PFSK-1 (cell line): ENCODE results near the gene LRCH1. TPM values are rescaled to one million over a fixed set of nuclear protein-coding genes. Genes with fewer than 3 reads are reported as not detected.
A peak's percentile ranks its signal among the peaks of the same experiment; 100 is the strongest.

Experiments
- FOXP2 ChIP-seq: optimal IDR thresholded peaks from 2 replicates; pipeline ENCODE3; 2011; ENCODE audit warnings: borderline replicate concordance, control low read depth, inconsistent platforms; ENCODE audit not compliant: insufficient read depth; ENCODE audit errors: extremely low read length, extremely low read depth
- POLR2AphosphoS5 ChIP-seq: IDR thresholded peaks from 2 replicates; pipeline ENCODE4 v1.6.1; 2012; ENCODE audit warnings: low read depth, mild to moderate bottlenecking, control low read depth, low read length, moderate library complexity
- SIN3A ChIP-seq: IDR thresholded peaks from 2 replicates; pipeline ENCODE4 v1.6.1; 2012; ENCODE audit warnings: mild to moderate bottlenecking, low read length, moderate library complexity, borderline replicate concordance; ENCODE audit not compliant: insufficient read depth
- TAF1 ChIP-seq: IDR thresholded peaks from 2 replicates; pipeline ENCODE4 v1.6.1; 2012; ENCODE audit warnings: low read length, control low read depth, borderline replicate concordance; ENCODE audit not compliant: insufficient read depth
- polyA plus RNA-seq: library from polyadenylated mRNA; unstranded; fragments of >200 nt; gene quantifications from one replicate; pipeline ENCODE4 v1.2.1, GENCODE V29; 2012; ENCODE audit warnings: low read depth, missing spikeins; ENCODE audit not compliant: insufficient read length
- TF ChIP-seq, protein P1 (sequence below), 2 experiments: IDR thresholded peaks; 2 replicates each; pipeline versions ENCODE4 v1.6.1 to v1.8.0; 2011 to 2012; ENCODE audit warnings: low read depth in 2 of 2, low read length in 2 of 2, control low read depth in 1 of 2, inconsistent platforms in 1 of 2, mild to moderate bottlenecking in 1 of 2, moderate library complexity in 1 of 2; ENCODE audit not compliant: insufficient read depth in 1 of 2

Gene LRCH1
- polyA plus RNA-seq, result 5.9 TPM

DNA sequence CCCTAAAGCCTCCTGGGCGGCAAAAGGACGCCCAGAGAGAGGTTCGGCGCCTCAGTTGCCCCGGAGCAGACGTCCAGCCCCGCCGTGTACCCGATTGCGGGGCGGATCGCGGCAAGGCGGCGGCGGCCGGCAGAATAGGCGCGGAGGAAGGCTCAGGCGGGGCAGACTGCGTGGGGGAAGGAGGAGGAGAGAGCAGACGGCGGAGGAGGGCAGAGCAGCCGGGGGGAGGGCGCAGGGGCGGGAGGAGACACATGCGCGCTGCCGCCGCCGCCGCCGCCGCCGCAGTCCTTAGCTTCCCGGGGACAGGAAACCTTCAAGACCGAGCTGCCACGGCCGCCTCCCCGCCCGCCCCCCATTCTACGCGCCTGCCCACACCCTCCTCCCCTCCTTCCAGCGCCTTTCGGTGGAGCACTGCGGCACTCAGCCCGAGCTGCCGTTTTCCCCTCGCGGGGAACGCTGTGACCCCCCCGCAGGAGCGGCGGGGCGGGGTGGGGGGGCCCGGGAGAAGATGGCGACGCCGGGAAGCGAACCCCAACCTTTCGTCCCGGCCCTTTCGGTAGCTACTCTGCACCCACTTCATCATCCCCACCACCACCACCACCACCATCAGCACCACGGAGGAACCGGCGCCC is at the start of gene LRCH1:
LRCH1 (plus strand) TSS at position 282 of the 632 bp plus-strand sequence; CDS start at position 509, 227 bp downstream.
- no peak for TF ChIP-seq TAF1
- peak; percentile 52; the same call in 1 of the 2 replicates for TF ChIP-seq POLR2AphosphoS5

GRCh38 chr13:46504036-46504435 is 48.9 kb upstream of the LRCH1 start:
- TF ChIP-seq FOXP2, result no peak
- TF ChIP-seq POLR2AphosphoS5, result no peak
- TF ChIP-seq TAF1, result no peak
- TF ChIP-seq, protein P1, sequence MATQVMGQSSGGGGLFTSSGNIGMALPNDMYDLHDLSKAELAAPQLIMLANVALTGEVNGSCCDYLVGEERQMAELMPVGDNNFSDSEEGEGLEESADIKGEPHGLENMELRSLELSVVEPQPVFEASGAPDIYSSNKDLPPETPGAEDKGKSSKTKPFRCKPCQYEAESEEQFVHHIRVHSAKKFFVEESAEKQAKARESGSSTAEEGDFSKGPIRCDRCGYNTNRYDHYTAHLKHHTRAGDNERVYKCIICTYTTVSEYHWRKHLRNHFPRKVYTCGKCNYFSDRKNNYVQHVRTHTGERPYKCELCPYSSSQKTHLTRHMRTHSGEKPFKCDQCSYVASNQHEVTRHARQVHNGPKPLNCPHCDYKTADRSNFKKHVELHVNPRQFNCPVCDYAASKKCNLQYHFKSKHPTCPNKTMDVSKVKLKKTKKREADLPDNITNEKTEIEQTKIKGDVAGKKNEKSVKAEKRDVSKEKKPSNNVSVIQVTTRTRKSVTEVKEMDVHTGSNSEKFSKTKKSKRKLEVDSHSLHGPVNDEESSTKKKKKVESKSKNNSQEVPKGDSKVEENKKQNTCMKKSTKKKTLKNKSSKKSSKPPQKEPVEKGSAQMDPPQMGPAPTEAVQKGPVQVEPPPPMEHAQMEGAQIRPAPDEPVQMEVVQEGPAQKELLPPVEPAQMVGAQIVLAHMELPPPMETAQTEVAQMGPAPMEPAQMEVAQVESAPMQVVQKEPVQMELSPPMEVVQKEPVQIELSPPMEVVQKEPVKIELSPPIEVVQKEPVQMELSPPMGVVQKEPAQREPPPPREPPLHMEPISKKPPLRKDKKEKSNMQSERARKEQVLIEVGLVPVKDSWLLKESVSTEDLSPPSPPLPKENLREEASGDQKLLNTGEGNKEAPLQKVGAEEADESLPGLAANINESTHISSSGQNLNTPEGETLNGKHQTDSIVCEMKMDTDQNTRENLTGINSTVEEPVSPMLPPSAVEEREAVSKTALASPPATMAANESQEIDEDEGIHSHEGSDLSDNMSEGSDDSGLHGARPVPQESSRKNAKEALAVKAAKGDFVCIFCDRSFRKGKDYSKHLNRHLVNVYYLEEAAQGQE (IDR thresholded peaks at IDR 0.05; ENCODE audit: insufficient read depth in 1 of 2, low read depth in 2 of 2, low read length in 2 of 2), result no peak
- no peak for TF ChIP-seq SIN3A

GRCh38 chr13:46507981-46508380 is 45.0 kb upstream of the LRCH1 start:
- no peak for TF ChIP-seq TAF1

GRCh38 chr13:46509981-46510380 is 43.0 kb upstream of the LRCH1 start:
- TF ChIP-seq POLR2AphosphoS5 (no peak), SIN3A (no peak), FOXP2 (no peak), TAF1 (no peak)
- TF ChIP-seq, protein P1 (IDR thresholded peaks at IDR 0.05; ENCODE audit: insufficient read depth in 1 of 2, low read depth in 2 of 2, low read length in 2 of 2), result no peak

- TF ChIP-seq, protein P1 (IDR thresholded peaks at IDR 0.05; ENCODE audit: insufficient read depth in 1 of 2, low read depth in 2 of 2, low read length in 2 of 2), result no peak
- TF ChIP-seq TAF1 (no peak), FOXP2 (no peak), SIN3A (no peak), POLR2AphosphoS5 (no peak)
Observed at GRCh38 chr13:46515803-46516202, 37.2 kb upstream of the LRCH1 start.

GRCh38 chr13:46516599-46517338 is 36.2 kb upstream of the LRCH1 start:
- TF ChIP-seq, protein P1 (IDR thresholded peaks at IDR 0.05; ENCODE audit: insufficient read depth in 1 of 2, low read depth in 2 of 2, low read length in 2 of 2), result no peak
- TF ChIP-seq FOXP2 (no peak), POLR2AphosphoS5 (no peak), SIN3A (no peak), TAF1 (no peak)
